Naive B cell (primary cell): Measurements from ENCODE around the gene OPCML. TPM values are rescaled to one million over a fixed set of nuclear protein-coding genes. Genes with fewer than 3 reads are reported as not detected.

Experiments used
- ATAC-seq, 2 donors: fragments of 150-1000 bp; cut with Tn5 transposase; 2 replicates each; pipeline ENCODE4 v1.10.0; 2021; ENCODE audit warnings: low read depth in 2 of 2, mild to moderate bottlenecking in 2 of 2, moderate library complexity in 2 of 2
- DNase-seq: peaks from one replicate; pipeline ENCODE4 v3.0.0; 2022
- H3K27ac Mint-ChIP-seq, 6 donors: one replicate each; pipeline ENCODE4 v1.8.0; 2020 to 2022; ENCODE audit warnings: mild to moderate bottlenecking in 6 of 6, mixed read lengths in 6 of 6, moderate library complexity in 5 of 6, inconsistent platforms in 2 of 6
- H3K27me3 Mint-ChIP-seq, 3 donors: one replicate each; pipeline ENCODE4 v1.8.0; 2021 to 2022; ENCODE audit warnings: mixed read lengths in 3 of 3, mild to moderate bottlenecking in 1 of 3
- H3K36me3 Mint-ChIP-seq, 2 donors: one replicate each; pipeline ENCODE4 v1.8.0; 2020 to 2022; ENCODE audit warnings: mixed read lengths in 2 of 2, inconsistent platforms in 1 of 2, mild to moderate bottlenecking in 1 of 2
- H3K4me1 Mint-ChIP-seq, 3 donors: one replicate each; pipeline ENCODE4 v1.8.0; 2020 to 2022; ENCODE audit warnings: mixed read lengths in 3 of 3, inconsistent platforms in 1 of 3, mild to moderate bottlenecking in 1 of 3, moderate library complexity in 1 of 3
- H3K4me3 Mint-ChIP-seq, 8 donors: one replicate each; pipeline ENCODE4 v1.8.0; 2020 to 2022; ENCODE audit warnings: mild to moderate bottlenecking in 8 of 8, mixed read lengths in 8 of 8, moderate library complexity in 8 of 8, inconsistent platforms in 2 of 8
- H3K9me3 Mint-ChIP-seq, 7 donors: one replicate each; pipeline ENCODE4 v1.8.0; 2020 to 2022; ENCODE audit warnings: mixed read lengths in 7 of 7, mild to moderate bottlenecking in 5 of 7, inconsistent platforms in 2 of 7, moderate library complexity in 1 of 7
- polyA plus RNA-seq, 6 donors: library from polyadenylated mRNA; unstranded; fragments of 300-500 nt; fragmentation: Illumina TruSeq; gene quantifications; one replicate each; pipeline ENCODE4 v1.2.3, GENCODE V29; 2021; ENCODE audit warnings: low read depth in 6 of 6

Gene OPCML
- polyA plus RNA-seq, 6 donors from 2014 or later = not detected

- Mint-ChIP-seq H3K36me3 (no peaks in the 10 kb centered on the region), H3K9me3 (peaks cover 0 to 11% (median 3%) of the 10 kb centered on the region in 7 donors), H3K27me3 (no peaks in the 10 kb centered on the region), H3K4me3 (no peak overlapping the region), H3K27ac (no peak overlapping the region), H3K4me1 (no peaks in the 10 kb centered on the region)
- ATAC-seq (no peak), DNase-seq (no peak)
Measured at GRCh38 chr11:132907651-132908413, 624.5 kb downstream of the OPCML start.

- no peak for DNase-seq
- no peak overlapping the region for H3K27ac Mint-ChIP-seq
- no peak for ATAC-seq
- H3K9me3 Mint-ChIP-seq = peaks cover 0 to 9% (median 5%) of the 10 kb centered on the region in 7 donors
- H3K4me3 Mint-ChIP-seq = no peak overlapping the region
- no peaks in the 10 kb centered on the region for H3K27me3 Mint-ChIP-seq
- H3K4me1 Mint-ChIP-seq = no peaks in the 10 kb centered on the region
- H3K36me3 Mint-ChIP-seq = no peaks in the 10 kb centered on the region
Measured at GRCh38 chr11:132904607-132905006, 627.7 kb downstream of the OPCML start.

GRCh38 chr11:132904091-132904490 lies 628.2 kb downstream of the OPCML start:
- Mint-ChIP-seq H3K27me3 (no peaks in the 10 kb centered on the region), H3K4me3 (no peak overlapping the region), H3K27ac (no peak overlapping the region), H3K9me3 (peaks cover 0 to 9% (median 5%) of the 10 kb centered on the region in 7 donors), H3K36me3 (no peaks in the 10 kb centered on the region), H3K4me1 (no peaks in the 10 kb centered on the region)
- ATAC-seq = no peak
- DNase-seq = no peak

GRCh38 chr11:132901638-132902471 lies 630.4 kb downstream of the OPCML start:
- Mint-ChIP-seq H3K27ac (no peak overlapping the region), H3K4me3 (no peak overlapping the region), H3K36me3 (no peaks in the 10 kb centered on the region), H3K9me3 (peaks cover 0 to 9% (median 5%) of the 10 kb centered on the region in 7 donors), H3K4me1 (no peaks in the 10 kb centered on the region), H3K27me3 (no peaks in the 10 kb centered on the region)
- DNase-seq = no peak
- no peak for ATAC-seq

GRCh38 chr11:132898676-132899075 lies 633.6 kb downstream of the OPCML start:
- Mint-ChIP-seq H3K27me3 (no peaks in the 10 kb centered on the region), H3K4me3 (no peak overlapping the region), H3K36me3 (no peaks in the 10 kb centered on the region), H3K9me3 (peaks cover 0 to 14% (median 4%) of the 10 kb centered on the region in 7 donors), H3K27ac (no peak overlapping the region), H3K4me1 (no peaks in the 10 kb centered on the region)
- DNase-seq (no peak), ATAC-seq (no peak)

GRCh38 chr11:132898021-132898420 lies 634.3 kb downstream of the OPCML start:
- H3K9me3 Mint-ChIP-seq = peaks cover 0 to 14% (median 3%) of the 10 kb centered on the region in 7 donors
- no peaks in the 10 kb centered on the region for H3K27me3 Mint-ChIP-seq
- no peaks in the 10 kb centered on the region for H3K4me1 Mint-ChIP-seq
- H3K36me3 Mint-ChIP-seq = no peaks in the 10 kb centered on the region
- no peak overlapping the region for H3K4me3 Mint-ChIP-seq
- no peak for ATAC-seq
- no peak for DNase-seq
- H3K27ac Mint-ChIP-seq = no peak overlapping the region

- Mint-ChIP-seq H3K4me1 (no peaks in the 10 kb centered on the region), H3K4me3 (no peak overlapping the region), H3K36me3 (no peaks in the 10 kb centered on the region), H3K27ac (no peak overlapping the region), H3K9me3 (peaks cover 0 to 15% (median 2%) of the 10 kb centered on the region in 7 donors), H3K27me3 (no peaks in the 10 kb centered on the region)
- ATAC-seq = no peak
- DNase-seq = no peak
Measured at GRCh38 chr11:132895340-132895739, 637.0 kb downstream of the OPCML start.

- Mint-ChIP-seq H3K36me3 (no peaks in the 10 kb centered on the region), H3K4me1 (no peaks in the 10 kb centered on the region), H3K9me3 (peaks cover 0 to 13% (median 0%) of the 10 kb centered on the region in 7 donors), H3K27ac (no peak overlapping the region), H3K27me3 (no peaks in the 10 kb centered on the region), H3K4me3 (no peak overlapping the region)
- no peak for ATAC-seq
- DNase-seq = no peak
Measured at GRCh38 chr11:132894606-132895005, 637.7 kb downstream of the OPCML start.

- no peak for DNase-seq
- no peak for ATAC-seq
- peaks cover 0 to 13% (median 0%) of the 10 kb centered on the region in 7 donors for H3K9me3 Mint-ChIP-seq
- no peak overlapping the region for H3K27ac Mint-ChIP-seq
- no peaks in the 10 kb centered on the region for H3K27me3 Mint-ChIP-seq
- no peaks in the 10 kb centered on the region for H3K36me3 Mint-ChIP-seq
- H3K4me3 Mint-ChIP-seq = no peak overlapping the region
- no peaks in the 10 kb centered on the region for H3K4me1 Mint-ChIP-seq
Measured at GRCh38 chr11:132892876-132893275, 639.4 kb downstream of the OPCML start.

GRCh38 chr11:132888226-132888625 lies 644.1 kb downstream of the OPCML start:
- Mint-ChIP-seq H3K9me3 (peaks cover 0 to 9% (median 0%) of the 10 kb centered on the region in 7 donors), H3K36me3 (no peaks in the 10 kb centered on the region), H3K4me3 (no peak overlapping the region), H3K4me1 (no peaks in the 10 kb centered on the region), H3K27ac (no peak overlapping the region), H3K27me3 (no peaks in the 10 kb centered on the region)
- DNase-seq (no peak), ATAC-seq (no peak)

- H3K9me3 Mint-ChIP-seq = peaks cover 0 to 14% (median 0%) of the 10 kb centered on the region in 7 donors
- DNase-seq = no peak
- no peaks in the 10 kb centered on the region for H3K36me3 Mint-ChIP-seq
- no peak for ATAC-seq
- no peak overlapping the region for H3K27ac Mint-ChIP-seq
- H3K27me3 Mint-ChIP-seq = no peaks in the 10 kb centered on the region
- H3K4me3 Mint-ChIP-seq = no peak overlapping the region
- H3K4me1 Mint-ChIP-seq = no peaks in the 10 kb centered on the region
Measured at GRCh38 chr11:132886335-132886734, 646.0 kb downstream of the OPCML start.

- Mint-ChIP-seq H3K4me1 (no peaks in the 10 kb centered on the region), H3K9me3 (peaks cover 0 to 14% (median 0%) of the 10 kb centered on the region in 7 donors), H3K27me3 (no peaks in the 10 kb centered on the region), H3K27ac (no peak overlapping the region), H3K4me3 (no peak overlapping the region), H3K36me3 (no peaks in the 10 kb centered on the region)
- DNase-seq = no peak
- ATAC-seq = no peak
Measured at GRCh38 chr11:132883241-132883640, 649.1 kb downstream of the OPCML start.

- H3K27ac Mint-ChIP-seq = no peak overlapping the region
- no peaks in the 10 kb centered on the region for H3K36me3 Mint-ChIP-seq
- peaks cover 0 to 14% (median 2%) of the 10 kb centered on the region in 7 donors for H3K9me3 Mint-ChIP-seq
- ATAC-seq (no peak), DNase-seq (no peak)
- no peak overlapping the region for H3K4me3 Mint-ChIP-seq
- H3K27me3 Mint-ChIP-seq = no peaks in the 10 kb centered on the region
- H3K4me1 Mint-ChIP-seq = no peaks in the 10 kb centered on the region
Measured at GRCh38 chr11:132881622-132882021, 650.7 kb downstream of the OPCML start.

GRCh38 chr11:132878111-132878510 lies 654.2 kb downstream of the OPCML start:
- Mint-ChIP-seq H3K27ac (no peak overlapping the region), H3K4me1 (no peaks in the 10 kb centered on the region), H3K36me3 (no peaks in the 10 kb centered on the region), H3K4me3 (no peak overlapping the region), H3K27me3 (no peaks in the 10 kb centered on the region), H3K9me3 (peaks cover 0 to 9% (median 2%) of the 10 kb centered on the region in 7 donors)
- ATAC-seq (no peak), DNase-seq (no peak)
